Activated CD4-positive, CD25-positive, alpha-beta regulatory T cell treated with anti-CD3 and anti-CD28 coated beads, Interleukin-2, amount 50 U/mL, for 72 hours (primary cell): ENCODE measurements around the gene TMEM200B.
"Not testable (repeated sequence)": the region's sequence is repeated elsewhere in the genome, so short reads cannot be mapped to it uniquely, and the experiment has no call there.

ENCODE experiments used
- DNase-seq: peaks from one replicate; pipeline ENCODE4 v3.0.0; 2021

TMEM200B gene

GRCh38 chr1:29105822-29106221 is 17.9 kb downstream of the TMEM200B start:
- DNase-seq = no peak

- DNase-seq = no peak
Measured at GRCh38 chr1:29100487-29100886, 23.2 kb downstream of the TMEM200B start.

GRCh38 chr1:29099286-29099685 is 24.4 kb downstream of the TMEM200B start:
- no peak for DNase-seq

GRCh38 chr1:29096231-29096886 is 27.3 kb downstream of the TMEM200B start:
- no peak for DNase-seq

GRCh38 chr1:29094954-29095353 is 28.7 kb downstream of the TMEM200B start:
- DNase-seq = no peak

GRCh38 chr1:29094433-29094832 is 29.3 kb downstream of the TMEM200B start:
- no peak for DNase-seq

- not testable (repeated sequence) for DNase-seq
Measured at GRCh38 chr1:29092704-29093103, 31.0 kb downstream of the TMEM200B start.

- DNase-seq = no peak
Measured at GRCh38 chr1:29090937-29091618, 32.6 kb downstream of the TMEM200B start.

GRCh38 chr1:29084196-29084521 is 39.5 kb downstream of the TMEM200B start:
- DNase-seq = no peak

- DNase-seq = no peak
Measured at GRCh38 chr1:29083317-29084195, 40.1 kb downstream of the TMEM200B start.

GRCh38 chr1:29082519-29082918 is 41.2 kb downstream of the TMEM200B start:
- DNase-seq = no peak

GRCh38 chr1:29081201-29081600 is 42.5 kb downstream of the TMEM200B start:
- DNase-seq = no peak

- not testable (repeated sequence) for DNase-seq
Measured at GRCh38 chr1:29079916-29080629, 43.6 kb downstream of the TMEM200B start.

- no peak for DNase-seq
Measured at GRCh38 chr1:29077155-29077554, 46.5 kb downstream of the TMEM200B start.
